Astrocyte of the hippocampus (primary cell): ENCODE results near the gene BMPR1B.

Experiments used
- DNase-seq: peaks from one replicate; pipeline ENCODE4 v3.0.0; 2011; ENCODE audit warnings: low read depth, low spot score

The BMPR1B gene

DNA sequence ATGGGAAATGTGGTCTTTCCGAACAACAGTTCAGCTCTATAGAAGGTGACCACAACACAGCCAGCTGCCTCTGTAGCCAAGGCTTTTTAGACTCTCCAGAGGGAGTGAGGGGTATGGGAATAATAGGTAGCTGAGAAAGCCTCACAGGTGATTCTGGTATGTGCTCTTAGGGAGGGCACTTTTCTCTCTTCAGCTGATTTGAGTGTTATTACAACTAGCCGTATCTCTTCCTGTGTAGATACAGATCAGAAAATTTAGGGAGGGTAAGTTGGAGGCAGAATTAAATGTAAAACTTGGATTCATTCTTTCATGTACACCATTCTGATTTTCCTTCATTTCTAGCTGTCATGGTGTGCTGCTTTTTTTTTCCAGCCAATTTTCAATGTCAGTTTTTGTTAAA lies 154.9 kb downstream of the BMPR1B start:
- DNase-seq = no peak

DNA sequence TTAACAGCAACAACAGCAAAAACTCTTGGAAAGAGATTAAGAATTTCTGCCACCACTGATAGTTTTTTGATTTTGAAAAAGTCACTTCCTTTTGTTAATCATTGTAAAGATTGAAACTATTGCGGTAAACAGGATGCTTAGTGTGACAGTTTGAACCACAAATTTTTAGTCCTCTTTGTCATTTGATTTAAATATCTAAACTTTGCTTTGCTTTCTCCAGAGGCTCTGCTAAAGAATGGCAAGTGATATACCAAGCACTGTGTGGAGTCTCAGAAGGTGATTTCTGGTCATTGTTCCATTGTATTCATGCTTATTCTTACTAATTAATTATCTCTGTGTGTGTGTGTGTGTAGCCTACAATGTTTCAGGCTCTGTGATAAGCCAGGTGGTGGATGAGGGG lies 155.6 kb downstream of the BMPR1B start:
- no peak for DNase-seq

DNA sequence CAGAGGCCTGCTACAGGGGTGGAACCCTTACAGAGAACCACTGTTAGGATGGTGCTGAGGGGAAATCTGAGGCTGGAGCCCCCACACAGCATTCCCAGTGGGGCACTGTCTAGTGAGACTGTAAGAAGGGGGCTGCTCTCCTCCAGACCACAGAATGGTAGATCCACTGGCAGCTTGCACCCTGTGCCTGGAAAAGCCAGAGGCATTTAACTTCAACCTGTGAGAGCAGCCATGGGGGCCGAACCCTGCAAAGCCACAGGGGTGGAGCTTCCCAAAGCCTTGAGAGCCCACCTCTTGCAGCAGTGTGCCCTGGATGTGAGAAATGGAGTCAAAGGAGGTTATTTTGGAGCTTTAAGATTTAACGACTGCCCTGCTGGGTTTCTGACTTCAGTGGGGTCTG lies 159.4 kb downstream of the BMPR1B start:
- DNase-seq = no peak

DNA sequence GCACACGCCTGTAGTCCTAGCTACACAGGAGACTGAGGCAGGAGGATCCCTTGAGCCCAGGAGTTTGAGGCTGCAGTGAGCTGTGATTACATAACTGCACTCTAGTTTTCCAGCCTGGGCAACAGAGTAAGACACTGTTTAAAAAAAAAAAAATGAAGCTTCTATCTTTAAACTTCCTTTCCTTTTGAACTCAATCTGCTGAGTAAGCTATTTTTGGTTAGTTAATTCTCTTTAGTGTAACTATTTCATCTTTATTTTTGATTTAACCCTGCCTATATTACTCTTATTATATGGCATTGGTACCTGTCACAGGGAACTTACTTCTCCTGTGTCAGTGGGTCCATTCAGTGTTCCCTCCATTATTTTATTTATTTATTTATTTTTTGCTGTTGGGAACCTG lies 160.8 kb downstream of the BMPR1B start:
- DNase-seq = no peak

DNA sequence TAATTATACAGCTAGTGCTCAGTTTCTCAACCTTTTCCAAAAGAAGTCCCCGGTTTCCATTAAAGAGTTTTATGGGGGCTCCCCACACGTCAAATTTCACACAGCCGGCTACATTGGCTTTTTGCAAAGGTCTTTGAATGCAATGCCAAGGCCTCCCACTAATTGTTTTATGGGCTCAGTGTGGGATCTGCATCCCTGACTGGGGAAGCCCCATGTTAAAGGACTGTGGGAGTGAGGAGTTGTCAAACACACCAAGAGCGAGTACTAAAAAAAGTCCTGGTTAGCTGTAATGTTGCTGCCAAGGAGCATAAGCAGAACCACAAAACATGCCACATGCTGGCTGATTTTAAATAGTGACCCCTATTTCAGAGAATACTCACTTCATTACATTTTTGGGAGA lies 162.6 kb downstream of the BMPR1B start:
- peak; percentile 34 for DNase-seq

DNA sequence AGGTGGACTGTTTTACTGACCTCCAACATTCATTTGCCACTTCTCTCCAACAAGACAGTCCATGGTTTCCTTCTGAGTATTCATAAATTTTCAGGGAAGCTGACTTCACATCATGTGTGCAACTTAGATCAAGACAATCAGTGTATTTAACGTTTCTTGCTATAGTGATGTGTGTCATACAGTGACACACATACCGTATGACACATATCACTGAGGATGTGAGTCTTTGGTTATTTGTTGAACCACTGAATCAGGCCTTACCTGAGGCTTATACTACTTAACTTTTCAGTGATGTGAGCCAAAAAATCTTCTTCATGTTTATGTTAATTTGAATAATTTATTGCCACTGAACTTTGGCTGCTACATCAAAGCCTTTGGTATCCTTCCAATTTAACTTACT lies 166.8 kb downstream of the BMPR1B start:
- DNase-seq = no peak

DNA sequence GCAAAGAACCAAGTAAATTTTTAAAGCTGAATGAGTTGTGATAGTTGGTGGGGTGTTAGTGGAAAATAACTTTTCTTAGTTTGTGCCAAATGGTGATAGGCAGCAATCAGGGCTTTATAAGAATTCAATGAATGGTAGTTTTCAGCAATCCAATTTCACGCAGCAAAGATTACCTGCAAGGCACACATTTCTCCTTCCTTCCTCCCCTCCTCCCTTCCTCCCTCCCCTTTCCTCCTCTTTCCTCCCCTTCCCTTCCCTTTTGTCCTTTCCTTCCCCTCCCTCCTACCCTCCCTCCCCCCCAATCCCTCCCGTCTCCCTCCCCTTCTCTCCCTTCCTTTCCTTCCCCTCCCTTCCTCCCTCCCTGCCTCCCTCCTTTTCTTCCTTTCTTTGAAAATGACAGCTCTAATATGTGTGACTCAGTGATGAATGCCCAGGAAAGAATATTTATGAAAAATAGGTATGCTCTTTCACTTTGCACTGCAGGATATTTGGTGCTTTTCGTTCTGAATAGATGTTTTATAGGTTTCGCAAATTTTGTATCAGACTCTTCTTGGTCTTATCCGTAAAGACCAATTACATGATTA lies 168.1 kb downstream of the BMPR1B start:
- DNase-seq = no peak

DNA sequence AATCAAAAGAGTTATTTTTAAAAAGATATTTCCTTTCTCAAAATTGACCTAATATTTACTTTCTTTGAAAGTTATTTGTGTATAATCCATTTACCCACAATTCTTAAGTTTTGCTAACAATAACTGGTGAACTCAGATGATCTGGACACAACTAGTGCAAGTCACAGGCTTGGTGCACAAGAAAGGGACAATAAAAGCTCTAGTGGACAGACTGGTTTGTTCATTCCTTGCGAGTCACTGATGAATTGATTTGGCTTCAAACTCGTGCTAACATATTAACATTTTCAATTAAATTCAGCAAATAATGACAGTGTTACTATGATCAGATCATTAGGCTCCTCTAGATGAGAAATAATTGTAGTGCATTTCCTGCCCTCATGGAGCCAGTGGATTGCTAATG lies 169.2 kb downstream of the BMPR1B start:
- no peak for DNase-seq

DNA sequence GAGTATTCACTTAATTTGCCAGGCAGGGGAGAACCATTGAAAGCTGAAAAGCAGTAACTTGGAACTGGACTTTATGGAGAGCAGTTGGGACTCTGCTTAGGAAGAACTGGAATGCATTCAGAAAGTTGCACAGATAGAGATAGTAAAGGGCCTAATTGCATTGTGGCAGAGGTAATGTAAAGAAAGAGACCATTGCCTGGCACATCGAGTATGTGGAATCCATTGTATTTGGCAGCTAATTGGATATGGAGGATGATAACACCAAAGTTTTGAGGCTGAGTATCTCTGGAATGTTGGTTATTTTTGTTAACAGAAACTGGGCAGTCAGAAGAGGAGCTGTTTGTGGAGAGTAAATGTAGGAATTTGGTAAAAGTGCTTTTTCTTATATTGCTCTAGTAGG lies 169.9 kb downstream of the BMPR1B start:
- DNase-seq = peak; percentile 39

DNA sequence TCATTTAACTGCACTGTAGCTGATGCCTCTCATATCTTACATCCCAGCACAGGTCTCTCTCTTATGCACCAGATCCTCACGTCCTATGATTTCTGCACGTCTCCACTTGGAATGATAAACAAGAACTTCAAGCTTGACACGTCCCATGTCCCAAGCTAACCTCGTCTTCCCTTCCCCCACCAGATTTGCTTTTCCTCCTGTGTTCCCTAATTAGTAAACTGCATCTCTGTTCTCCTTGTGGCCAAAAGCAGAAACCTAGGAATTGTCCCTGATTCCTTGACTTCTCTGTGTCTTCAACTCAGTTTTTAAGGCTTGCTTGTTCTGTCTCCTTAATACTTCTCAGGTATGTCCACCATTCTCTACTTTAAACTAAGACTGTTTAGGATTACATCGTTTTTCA lies 171.9 kb downstream of the BMPR1B start:
- DNase-seq = no peak

DNA sequence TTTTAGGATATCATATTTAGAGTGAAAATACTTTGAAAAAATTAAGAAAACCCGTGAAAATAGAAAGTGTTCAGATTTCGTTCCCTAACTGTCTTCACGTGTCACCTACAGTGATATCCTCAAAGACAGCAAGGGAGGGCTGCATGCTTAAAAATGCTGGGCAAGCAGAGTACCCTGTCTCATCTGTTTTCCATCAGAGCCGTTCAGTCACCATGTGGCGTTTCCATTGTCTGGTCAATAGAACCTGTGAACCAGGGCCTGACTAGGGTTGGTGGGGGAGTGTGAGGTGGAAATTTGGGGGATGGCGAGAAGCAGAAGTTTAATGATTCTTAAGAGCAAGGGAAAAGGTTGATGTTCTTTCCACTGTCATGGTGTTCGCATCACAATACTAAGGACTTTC lies 173.9 kb downstream of the BMPR1B start:
- no peak for DNase-seq

DNA sequence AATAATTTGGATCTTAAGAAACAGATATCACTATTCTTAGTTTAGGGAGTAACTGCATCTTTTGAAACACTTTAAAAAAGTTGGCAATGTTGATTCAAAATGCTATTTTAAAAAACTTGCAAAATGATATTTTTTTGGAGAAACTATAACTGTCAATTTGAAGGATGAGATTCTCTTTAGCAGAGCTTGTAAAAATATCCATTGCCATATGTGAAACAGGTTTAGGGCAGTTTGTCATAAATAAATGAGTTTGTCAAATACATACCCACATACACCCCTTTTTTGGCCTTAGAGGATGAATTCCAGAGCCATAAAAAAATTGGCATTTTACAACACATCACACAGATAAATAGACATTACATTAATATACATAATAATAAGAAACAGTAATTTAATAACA lies 174.6 kb downstream of the BMPR1B start:
- DNase-seq = no peak

DNA sequence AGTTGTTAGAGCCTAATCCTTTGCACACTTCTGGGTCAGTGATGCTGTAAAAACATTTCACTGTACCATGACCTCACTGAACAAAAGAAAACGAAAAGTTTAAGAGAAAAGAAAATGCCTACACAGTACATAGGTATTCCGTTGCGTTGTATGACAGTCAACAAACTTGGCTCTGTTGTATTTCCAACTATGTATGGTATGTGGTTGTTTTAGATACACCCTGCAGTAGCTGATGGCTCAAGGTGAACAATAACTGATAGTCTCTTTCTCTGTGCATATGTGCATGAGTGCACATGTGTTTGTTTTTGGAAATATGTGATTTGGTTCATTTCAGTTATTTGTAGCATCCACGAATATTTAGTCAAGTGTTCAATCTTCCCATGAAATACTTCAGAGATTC lies 176.0 kb downstream of the BMPR1B start:
- peak; percentile 28 for DNase-seq

DNA sequence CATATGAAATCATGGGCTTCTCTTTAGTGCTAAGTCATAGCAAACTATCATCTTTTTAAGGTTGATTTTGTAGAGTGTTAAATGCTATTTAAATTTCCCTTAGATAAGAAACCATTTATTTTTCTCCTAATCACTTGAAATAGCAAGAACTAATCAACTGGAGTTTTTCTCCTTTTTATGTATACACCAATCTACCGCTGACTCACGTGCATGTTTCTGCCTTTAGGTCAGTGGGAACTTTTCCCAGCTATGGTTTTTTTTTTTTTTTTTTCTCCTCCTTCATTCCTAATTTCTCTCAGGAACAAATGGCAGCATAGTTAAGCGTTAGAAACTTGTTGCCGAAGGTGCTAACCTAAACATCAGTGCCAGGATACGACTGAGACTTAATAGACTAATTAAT lies 176.4 kb downstream of the BMPR1B start:
- DNase-seq = peak; percentile 60

DNA sequence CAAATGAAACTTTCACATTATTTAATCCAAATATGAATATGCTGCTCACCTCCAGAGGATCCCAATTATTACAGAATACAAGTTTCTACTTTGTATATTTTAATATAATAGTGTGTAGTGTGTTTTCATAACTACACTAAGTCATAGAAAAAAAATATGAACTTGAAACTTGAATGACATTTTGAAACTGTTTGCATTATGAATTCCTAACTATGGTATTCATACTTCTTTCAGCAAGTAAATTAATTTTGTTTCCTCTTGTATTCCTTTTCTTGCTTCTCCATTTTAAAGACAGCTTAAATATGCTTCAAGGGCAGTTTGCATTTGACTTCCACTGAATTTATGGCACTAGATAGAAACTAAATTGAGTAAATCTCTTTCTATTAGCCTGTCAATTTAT lies 177.1 kb downstream of the BMPR1B start:
- DNase-seq = no peak

DNA sequence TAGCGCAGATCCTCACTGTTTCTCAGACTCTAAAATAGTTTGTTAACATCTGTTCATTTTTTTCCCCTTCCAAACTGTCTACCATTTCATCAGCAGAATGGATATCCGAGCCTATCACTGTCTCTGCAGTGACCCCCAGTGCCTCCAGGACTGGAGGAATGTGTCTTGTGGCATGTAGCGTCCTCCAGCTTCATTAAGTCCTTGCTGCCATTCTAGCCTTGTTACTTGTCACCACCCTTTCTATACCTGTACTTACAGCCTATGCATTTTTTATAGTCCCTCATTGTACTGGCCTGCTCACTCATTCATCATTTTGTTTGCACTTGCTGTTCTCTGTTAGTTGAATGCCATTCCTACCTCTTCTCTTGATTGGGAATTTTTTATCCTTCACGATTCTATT lies 179.1 kb downstream of the BMPR1B start:
- DNase-seq = no peak

DNA sequence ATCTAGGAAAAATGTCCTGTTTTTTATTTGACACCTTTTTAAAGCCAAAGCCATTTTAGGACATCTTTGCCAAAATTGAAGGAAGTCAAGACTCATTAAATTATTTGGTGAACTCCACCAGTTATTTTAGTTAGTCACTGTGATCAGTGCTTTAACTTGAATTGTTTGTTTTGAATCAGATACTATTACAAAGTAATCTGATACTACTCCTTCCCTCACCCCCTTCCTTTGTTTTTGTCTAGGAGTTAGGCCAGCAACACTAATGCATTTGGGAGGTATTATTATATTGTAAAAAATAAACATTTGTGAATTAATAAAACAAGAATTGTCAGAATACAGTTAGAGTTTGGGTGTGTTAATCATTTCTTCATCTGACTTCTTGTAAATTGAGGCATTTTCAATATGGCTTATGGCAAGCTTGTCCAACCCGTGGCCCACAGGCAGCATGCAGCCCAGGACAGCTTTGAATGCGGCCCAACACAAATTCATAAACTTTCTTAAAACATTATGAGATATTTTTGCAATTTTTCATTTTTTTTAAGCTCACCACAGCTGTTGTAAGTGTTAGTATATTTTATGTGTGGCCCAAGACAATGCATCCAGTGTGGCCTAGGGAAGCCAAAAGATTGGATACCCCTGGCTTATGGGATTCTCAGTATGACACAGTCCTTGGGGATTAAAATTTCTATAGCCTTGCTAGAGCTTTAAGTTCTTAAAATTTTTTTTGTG lies 182.2 kb downstream of the BMPR1B start:
- peak; percentile 18 for DNase-seq

DNA sequence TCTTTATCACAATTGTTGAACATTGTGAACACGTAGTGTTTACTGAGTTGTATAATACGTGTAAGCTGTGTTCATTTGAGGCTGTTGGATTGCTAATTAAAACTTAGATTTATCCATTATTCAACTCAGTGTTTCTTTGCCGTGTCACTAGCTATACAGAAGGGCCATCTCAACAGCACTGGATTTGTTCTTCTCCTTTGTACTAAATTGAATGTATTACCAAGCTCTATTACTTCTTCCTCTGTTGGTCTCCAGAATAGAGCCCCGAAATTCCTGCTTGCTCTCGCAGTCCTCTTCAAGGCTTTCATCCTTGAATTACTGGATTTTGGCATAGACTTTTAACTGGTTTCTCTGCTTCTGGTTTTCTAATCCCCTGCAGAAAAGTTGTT lies 182.8 kb downstream of the BMPR1B start:
- DNase-seq = no peak

DNA sequence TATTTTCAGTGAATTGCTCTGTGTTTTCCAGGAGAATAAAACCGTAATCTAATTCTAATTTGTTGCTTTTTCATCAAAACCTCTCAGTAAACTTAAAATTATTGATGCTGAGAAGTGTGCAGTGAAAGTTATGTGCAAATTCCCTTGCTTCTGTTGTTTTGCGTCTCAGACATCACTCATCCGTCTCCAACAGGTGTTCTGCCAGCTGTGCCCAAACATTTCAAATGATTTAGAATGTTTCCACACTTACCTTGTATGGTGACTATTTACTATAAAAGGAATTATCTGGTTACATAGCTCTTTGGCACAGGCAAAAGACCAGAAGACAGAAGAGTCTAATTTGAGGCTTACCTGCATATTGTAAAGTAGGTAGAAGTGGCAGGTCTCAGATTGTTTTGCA lies 184.0 kb downstream of the BMPR1B start:
- DNase-seq = no peak

DNA sequence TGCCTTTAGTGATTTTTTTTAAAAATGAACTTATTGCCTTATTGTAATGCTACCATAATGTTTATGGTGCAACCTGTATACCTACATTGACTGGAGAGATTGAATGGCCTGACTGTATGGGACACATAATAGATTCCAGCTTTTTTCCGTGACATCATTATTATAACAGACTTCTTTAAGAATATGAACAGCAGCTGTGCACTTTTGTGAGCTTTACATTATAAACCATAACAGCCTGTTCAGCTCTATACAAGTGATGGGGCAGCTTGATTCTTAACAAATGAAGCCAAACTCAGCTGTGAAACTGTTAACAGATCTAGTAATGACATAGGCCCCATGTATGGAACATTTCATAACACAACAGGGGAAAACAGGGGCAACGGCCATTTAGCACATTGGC lies 187.0 kb downstream of the BMPR1B start:
- DNase-seq = no peak

DNA sequence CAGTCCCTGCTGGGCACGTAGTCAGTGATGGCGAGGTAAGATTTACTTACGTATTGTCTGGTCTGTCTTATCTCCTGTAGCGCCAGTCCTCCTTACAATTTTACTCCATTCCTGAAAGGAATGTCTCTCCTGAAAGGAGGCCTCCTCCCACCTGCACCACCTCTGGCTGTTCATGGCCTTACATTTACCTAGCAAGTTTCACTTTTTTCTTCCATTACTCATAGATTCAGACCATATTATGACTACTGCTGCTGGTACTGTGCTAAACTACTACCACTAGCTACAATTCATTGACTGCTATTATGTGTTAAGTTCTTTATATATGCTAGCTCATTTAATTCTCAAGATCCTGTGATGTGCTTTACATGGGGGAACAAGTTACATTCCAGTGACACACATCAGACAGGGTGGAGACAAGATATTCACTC lies 189.9 kb downstream of the BMPR1B start:
- DNase-seq = no peak

DNA sequence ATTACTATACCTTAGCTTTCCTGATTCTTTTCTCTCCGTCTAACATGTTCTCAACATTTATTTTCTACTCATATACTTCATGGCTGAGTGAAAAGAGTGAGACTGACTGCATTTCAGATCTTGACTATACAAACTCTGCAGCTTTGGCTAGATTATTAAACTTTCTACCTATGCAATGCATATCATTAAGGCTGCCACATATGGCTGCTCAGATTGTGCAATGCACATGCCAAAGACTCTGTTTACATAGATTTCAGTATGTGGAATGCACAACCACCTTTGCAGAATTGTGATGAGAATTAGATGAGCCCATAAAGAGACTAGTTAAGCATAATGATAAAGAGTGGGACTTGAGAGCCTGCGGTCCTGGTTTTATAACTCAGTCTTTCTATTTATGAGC lies 196.5 kb downstream of the BMPR1B start:
- DNase-seq = no peak

DNA sequence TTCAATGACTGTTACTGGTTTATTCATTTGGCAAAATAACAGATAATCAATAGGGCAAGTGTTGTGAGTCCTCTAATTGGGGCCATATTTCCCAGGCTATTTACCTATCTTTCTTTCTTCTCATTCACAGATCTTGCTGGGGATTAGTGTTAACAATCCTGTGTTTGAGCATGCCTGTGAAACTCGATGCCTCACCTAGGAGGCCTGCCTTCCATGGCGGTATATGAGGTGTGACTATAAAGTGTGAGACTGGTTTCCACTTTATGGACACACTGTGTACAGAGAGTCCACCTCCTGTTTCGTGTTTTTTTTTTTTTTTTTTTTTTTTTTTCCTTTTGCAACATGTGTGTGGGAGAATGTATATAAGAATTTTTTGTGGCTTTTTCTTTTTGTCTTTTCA lies 199.3 kb downstream of the BMPR1B start:
- DNase-seq = no peak

DNA sequence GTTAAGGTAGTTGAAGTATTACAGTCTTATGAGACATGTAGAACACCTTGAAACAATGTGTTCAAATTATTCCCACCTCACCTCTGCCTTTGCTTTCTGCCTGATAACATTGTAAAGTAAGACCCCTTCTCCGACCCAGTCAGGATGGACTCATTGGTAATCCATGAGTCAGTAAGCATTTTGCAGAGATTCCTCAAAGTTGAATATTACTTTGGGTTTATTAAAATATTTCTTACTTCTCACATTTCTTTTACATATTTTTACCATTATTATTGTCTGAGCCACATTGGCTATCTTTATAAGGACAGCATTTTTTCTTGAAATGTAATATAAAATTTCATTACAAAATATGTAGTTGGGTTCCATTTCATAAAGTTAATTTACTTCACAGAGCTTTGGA lies 201.6 kb downstream of the BMPR1B start:
- no peak for DNase-seq
